BE2C (cell line): ENCODE data around the gene KRT8.

Experiments used
- DNase-seq: peaks from one replicate; pipeline ENCODE4 v3.0.0-alpha.2; 2020
- H3K27me3 ChIP-seq: fragments of 250-450 bp; sonication (Bioruptor Pico); 2 replicates; pipeline ENCODE4 v1.5.1; 2020; ENCODE audit warnings: mild to moderate bottlenecking
- H3K36me3 ChIP-seq: fragments of 250-450 bp; sonication (Bioruptor Pico); 2 replicates; pipeline ENCODE4 v1.5.1; 2020; ENCODE audit warnings: mild to moderate bottlenecking
- H3K4me1 ChIP-seq: fragments of 250-450 bp; sonication (Bioruptor Pico); 2 replicates; pipeline ENCODE4 v1.5.1; 2020
- H3K4me3 ChIP-seq: 2 replicates; pipeline ENCODE4 v1.5.1; 2011; ENCODE audit warnings: low read depth, low read length
- H3K9me3 ChIP-seq: fragments of 250-450 bp; sonication (Bioruptor Pico); 2 replicates; pipeline ENCODE4 v1.5.1; 2020
- TF ChIP-seq, protein P1 (sequence below): IDR thresholded peaks from 2 replicates; pipeline ENCODE4 v1.5.1; 2012; ENCODE audit warnings: mild to moderate bottlenecking, low read depth, low read length

Gene KRT8

DNA sequence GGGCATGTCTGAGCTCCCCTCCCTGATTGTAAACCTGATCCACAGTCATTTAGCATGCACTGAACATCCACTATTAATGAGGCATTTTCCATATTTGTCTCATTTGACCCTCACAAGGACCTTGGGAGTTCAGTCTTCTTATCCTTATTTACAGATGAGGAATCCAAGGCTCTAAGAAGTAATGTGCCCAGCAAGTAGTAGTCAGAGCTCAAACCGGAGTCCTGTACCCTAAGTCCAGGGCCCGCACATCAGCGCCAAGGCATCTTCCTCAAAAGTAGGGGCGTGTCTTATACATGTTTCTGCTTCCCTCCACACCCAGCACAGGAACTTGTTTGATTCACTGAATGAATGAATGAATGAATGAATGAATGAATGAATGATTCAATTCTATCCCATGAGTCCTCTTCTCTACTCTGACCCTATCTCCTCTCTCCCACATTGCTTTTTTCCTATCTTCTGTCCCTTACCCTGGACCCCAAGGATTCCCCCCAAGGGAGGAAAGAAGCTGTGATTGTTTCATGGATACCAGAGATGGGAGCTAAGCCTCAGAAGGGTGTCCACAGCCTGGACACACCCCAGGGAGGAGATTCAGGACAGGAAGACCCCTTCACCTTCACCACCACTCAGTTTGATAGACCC is 21.8 kb upstream of the KRT8 start:
- H3K36me3 ChIP-seq = no peaks in the 10 kb centered on the region
- no peak overlapping the region for H3K4me3 ChIP-seq
- peaks cover 13% of the 10 kb centered on the region for H3K4me1 ChIP-seq
- H3K27me3 ChIP-seq = 0 out of 2 replicates have a peak, but pooled peaks cover 2% of the 10 kb centered on the region
- TF ChIP-seq, protein P1, sequence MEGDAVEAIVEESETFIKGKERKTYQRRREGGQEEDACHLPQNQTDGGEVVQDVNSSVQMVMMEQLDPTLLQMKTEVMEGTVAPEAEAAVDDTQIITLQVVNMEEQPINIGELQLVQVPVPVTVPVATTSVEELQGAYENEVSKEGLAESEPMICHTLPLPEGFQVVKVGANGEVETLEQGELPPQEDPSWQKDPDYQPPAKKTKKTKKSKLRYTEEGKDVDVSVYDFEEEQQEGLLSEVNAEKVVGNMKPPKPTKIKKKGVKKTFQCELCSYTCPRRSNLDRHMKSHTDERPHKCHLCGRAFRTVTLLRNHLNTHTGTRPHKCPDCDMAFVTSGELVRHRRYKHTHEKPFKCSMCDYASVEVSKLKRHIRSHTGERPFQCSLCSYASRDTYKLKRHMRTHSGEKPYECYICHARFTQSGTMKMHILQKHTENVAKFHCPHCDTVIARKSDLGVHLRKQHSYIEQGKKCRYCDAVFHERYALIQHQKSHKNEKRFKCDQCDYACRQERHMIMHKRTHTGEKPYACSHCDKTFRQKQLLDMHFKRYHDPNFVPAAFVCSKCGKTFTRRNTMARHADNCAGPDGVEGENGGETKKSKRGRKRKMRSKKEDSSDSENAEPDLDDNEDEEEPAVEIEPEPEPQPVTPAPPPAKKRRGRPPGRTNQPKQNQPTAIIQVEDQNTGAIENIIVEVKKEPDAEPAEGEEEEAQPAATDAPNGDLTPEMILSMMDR = no peak
- no peaks in the 10 kb centered on the region for H3K9me3 ChIP-seq
- no peak for DNase-seq

DNA sequence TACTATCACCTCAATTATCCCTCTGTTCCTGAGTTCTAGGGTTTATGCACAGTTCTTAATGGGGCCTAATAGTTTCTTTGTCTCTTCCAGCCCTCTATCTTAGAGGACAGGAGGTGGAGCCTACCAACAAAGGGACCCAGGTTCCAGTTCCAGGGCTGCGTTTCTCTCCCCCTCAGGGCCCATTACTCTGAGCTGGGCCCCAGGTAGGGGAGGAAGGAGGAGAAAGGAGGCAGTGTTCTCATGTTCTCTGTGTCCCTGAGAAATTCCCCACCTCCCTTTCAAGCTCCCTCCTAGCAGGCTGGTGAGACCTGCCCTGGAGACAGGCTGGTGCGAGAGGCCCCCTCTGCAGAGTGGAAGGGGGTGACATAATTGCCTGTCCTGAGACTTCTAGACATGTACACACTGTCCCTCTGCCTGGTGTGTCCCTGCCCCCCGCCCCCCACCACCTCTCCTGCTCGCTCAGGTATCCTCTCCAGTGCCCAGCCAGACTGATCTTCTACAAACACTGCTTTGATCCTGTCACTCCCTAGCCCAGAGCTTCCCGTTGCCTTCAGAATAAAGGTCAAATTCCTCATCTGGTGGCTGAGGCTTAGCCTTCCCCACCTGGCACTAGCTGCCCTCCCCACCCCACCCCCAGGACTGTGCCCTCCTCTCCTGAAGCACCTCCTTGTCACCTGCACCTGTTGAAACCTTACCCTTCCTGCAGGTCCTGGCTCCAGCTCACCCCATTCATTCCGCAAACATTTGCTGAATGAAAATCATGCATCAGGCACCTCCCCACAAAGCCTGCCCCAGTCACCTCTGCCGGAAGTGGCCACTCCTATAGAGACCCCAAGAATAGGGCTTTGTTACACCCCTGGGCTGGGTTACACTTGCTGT is 21.1 kb upstream of the KRT8 start:
- TF ChIP-seq, protein P1 = no peak
- H3K9me3 ChIP-seq = no peaks in the 10 kb centered on the region
- DNase-seq = no peak
- H3K36me3 ChIP-seq = no peaks in the 10 kb centered on the region
- H3K4me1 ChIP-seq = peaks cover 13% of the 10 kb centered on the region
- no peak overlapping the region for H3K4me3 ChIP-seq
- no peaks in the 10 kb centered on the region for H3K27me3 ChIP-seq

DNA sequence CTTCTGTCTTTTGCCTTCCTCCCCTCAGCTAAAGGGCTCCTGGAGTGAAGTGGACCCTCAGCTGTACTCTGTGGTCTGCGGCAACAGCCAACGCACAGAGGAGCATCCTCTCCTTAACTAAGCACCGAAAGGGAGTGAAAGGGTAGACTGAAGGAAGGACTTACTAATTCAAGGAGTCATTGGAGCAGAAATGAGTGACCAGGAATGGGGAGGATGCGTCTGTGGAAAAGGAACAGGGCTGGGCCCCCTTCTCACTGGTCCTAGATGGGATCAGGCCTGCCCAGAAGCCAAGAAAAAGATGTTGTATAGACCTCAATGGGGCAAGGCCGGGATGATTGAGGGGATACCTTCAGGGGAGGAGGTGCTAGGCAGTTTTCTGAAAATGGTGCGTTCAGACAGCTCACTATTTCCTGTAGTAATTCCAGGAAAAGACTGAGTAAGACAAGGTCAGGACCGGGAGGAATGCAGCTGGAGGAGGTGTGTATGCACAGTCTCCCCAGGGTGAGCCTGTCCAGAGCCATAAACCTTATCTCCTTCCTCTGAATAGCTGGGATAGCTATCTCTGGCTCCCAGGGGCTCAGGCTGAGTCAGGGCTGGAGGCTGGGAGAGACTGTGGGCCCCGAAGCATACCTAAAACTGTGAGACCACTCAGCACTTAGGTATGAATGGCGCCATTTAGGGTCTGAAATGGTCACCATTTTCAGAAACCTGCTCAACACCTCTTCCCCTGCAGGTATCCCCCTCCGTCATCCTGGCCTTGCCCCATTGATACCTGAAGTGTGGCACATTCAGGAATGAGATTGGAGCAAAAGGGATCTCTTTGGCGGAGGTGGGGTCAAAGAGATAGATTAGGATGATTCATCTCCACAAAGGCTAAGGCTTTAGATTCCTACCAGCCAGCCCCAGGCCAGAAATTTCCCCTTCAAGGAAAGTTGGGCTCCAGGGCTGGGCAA is 20.2 kb upstream of the KRT8 start:
- Histone ChIP-seq H3K9me3 (no peaks in the 10 kb centered on the region), H3K4me3 (no peak overlapping the region), H3K4me1 (peaks cover 13% of the 10 kb centered on the region), H3K27me3 (no peaks in the 10 kb centered on the region), H3K36me3 (no peaks in the 10 kb centered on the region)
- TF ChIP-seq, protein P1 = no peak
- DNase-seq = peak; percentile 45

DNA sequence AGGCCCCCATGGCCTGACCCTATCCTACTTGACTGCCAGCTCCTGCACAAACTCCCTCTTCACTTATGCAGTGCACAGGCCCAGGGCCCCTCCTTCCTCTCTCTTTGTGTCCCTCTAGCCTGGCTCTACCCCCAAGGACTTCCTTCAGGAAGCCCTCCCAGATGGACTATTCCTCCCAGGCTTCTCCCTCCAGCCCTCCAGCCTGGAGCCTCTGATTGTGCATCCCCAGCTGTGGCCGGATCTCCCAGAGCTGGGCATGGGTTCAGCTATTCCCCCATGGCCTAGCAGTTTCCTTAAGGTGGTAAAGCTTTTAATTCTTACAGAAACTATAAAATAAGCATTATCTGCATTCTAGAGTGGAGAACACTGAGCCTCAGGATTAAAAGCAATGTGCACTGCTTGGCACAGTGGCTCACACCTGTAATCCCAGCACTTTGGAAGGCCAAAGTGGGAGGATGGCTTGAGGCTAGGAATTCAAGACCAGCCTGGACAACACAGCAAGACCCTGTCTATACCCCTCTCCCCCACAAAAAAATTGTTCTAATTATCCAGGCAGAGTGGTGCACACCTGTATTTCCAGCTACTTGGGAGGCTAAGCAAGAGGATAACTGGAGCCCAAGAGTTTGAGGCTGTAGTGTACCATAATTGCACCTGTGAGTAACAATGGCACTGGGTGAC is 16.8 kb upstream of the KRT8 start:
- Histone ChIP-seq H3K36me3 (no peaks in the 10 kb centered on the region), H3K4me1 (peaks cover 13% of the 10 kb centered on the region), H3K9me3 (no peaks in the 10 kb centered on the region), H3K27me3 (no peaks in the 10 kb centered on the region), H3K4me3 (no peak overlapping the region)
- DNase-seq = no peak
- TF ChIP-seq, protein P1 = no peak

DNA sequence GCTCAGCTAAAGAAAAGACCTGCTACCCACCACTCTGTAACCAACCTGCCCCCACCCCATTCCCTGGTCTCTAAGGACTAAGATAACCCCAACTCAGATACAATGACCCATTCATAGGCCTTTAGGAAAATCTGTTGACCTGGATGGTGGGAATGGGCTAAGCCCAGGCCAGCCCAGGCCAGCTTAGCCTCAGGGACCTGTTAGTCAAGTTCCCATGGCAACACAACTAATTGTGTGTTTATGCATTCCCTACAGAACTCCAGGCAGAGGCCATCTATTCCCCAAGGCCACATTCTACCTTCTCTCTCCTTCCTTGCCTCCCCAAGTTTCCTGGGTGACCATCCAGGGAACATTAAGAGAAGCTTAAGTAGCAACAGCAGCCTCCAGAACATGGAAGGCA is 16.1 kb upstream of the KRT8 start:
- Histone ChIP-seq H3K4me3 (no peak overlapping the region), H3K4me1 (peaks cover 13% of the 10 kb centered on the region), H3K27me3 (no peaks in the 10 kb centered on the region), H3K9me3 (no peaks in the 10 kb centered on the region), H3K36me3 (no peaks in the 10 kb centered on the region)
- TF ChIP-seq, protein P1 = no peak
- DNase-seq = no peak
